H9 (cell line): ENCODE results near the gene IL12RB2. TPM values are rescaled to one million over a fixed set of nuclear protein-coding genes. Genes with fewer than 3 reads are reported as not detected.

Source experiments
- DNase-seq: peaks from one replicate; pipeline ENCODE4 v3.0.0-alpha.2; 2017
- H2AFZ ChIP-seq: one replicate; pipeline ENCODE4 v1.6.1; 2013; ENCODE audit warnings: mild to moderate bottlenecking, low read length, control low read depth, moderate library complexity
- H2AK5ac ChIP-seq: 2 replicates; pipeline ENCODE4 v1.6.1; 2013; ENCODE audit warnings: low read length, control low read depth, mixed read lengths; ENCODE audit not compliant: insufficient read length
- H2BK120ac ChIP-seq: one replicate; pipeline ENCODE4 v1.6.1; 2013; ENCODE audit warnings: low read depth, mild to moderate bottlenecking, low read length, control low read depth, inconsistent platforms; ENCODE audit not compliant: poor library complexity, severe bottlenecking
- H2BK12ac ChIP-seq: 2 replicates; pipeline ENCODE4 v1.6.1; 2013; ENCODE audit warnings: low read length, control low read depth, mixed read lengths, low read depth; ENCODE audit not compliant: insufficient read length
- H2BK15ac ChIP-seq: 2 replicates; pipeline ENCODE4 v1.6.1; 2013; ENCODE audit warnings: low read depth, low read length, control low read depth
- H2BK20ac ChIP-seq: one replicate; pipeline ENCODE4 v1.6.1; 2013; ENCODE audit warnings: low read depth, mild to moderate bottlenecking, low read length, control low read depth, inconsistent platforms; ENCODE audit not compliant: poor library complexity, severe bottlenecking
- H2BK5ac ChIP-seq: 2 replicates; pipeline ENCODE4 v1.6.1; 2013; ENCODE audit warnings: low read length, control low read depth, mixed read lengths; ENCODE audit not compliant: insufficient read length
- H3K14ac ChIP-seq: 2 replicates; pipeline ENCODE4 v1.6.1; 2013; ENCODE audit warnings: low read length, control low read depth; ENCODE audit not compliant: insufficient read depth
- H3K18ac ChIP-seq: 2 replicates; pipeline ENCODE4 v1.6.1; 2013; ENCODE audit warnings: low read depth, mild to moderate bottlenecking, mixed read lengths, low read length, control low read depth; ENCODE audit not compliant: insufficient read length
- H3K23ac ChIP-seq: 2 replicates; pipeline ENCODE4 v1.6.1; 2013; ENCODE audit warnings: low read length, control low read depth, mixed read lengths, low read depth; ENCODE audit not compliant: insufficient read length
- H3K23me2 ChIP-seq: 2 replicates; pipeline ENCODE4 v1.6.1; 2013; ENCODE audit warnings: low read depth, mild to moderate bottlenecking, mixed read lengths, low read length, control low read depth; ENCODE audit not compliant: insufficient read length, poor library complexity, severe bottlenecking
- H3K27ac ChIP-seq: 2 replicates; pipeline ENCODE4 v1.5.1; 2013; ENCODE audit warnings: low read length, control low read depth, mixed read lengths, low read depth; ENCODE audit not compliant: insufficient read length
- H3K27me3 ChIP-seq: 2 replicates; pipeline ENCODE4 v1.6.1; 2013; ENCODE audit warnings: low read length, control low read depth, inconsistent platforms; ENCODE audit not compliant: insufficient read depth
- H3K4ac ChIP-seq: 2 replicates; pipeline ENCODE4 v1.6.1; 2013; ENCODE audit warnings: low read depth, mild to moderate bottlenecking, control low read depth, inconsistent platforms, low read length, moderate library complexity
- H3K4me1 ChIP-seq: 2 replicates; pipeline ENCODE4 v1.6.1; 2013; ENCODE audit warnings: low read length, control low read depth, inconsistent platforms; ENCODE audit not compliant: insufficient read depth
- H3K4me2 ChIP-seq: 2 replicates; pipeline ENCODE4 v1.6.1; 2013; ENCODE audit warnings: low read length, control low read depth, mixed read lengths; ENCODE audit not compliant: insufficient read length, insufficient read depth
- H3K56ac ChIP-seq: 2 replicates; pipeline ENCODE4 v1.6.1; 2013; ENCODE audit warnings: low read depth, mild to moderate bottlenecking, mixed read lengths, low read length, control low read depth; ENCODE audit not compliant: insufficient read length
- H3K79me1 ChIP-seq: 2 replicates; pipeline ENCODE4 v1.6.1; 2013; ENCODE audit warnings: low read depth, mild to moderate bottlenecking, moderate library complexity, low read length, control low read depth, inconsistent platforms; ENCODE audit not compliant: insufficient read depth, poor library complexity, severe bottlenecking
- H3K79me2 ChIP-seq: 2 replicates; pipeline ENCODE4 v1.6.1; 2013; ENCODE audit warnings: low read length, control low read depth, inconsistent platforms; ENCODE audit not compliant: insufficient read depth
- H3K9ac ChIP-seq: 2 replicates; pipeline ENCODE4 v1.6.1; 2013; ENCODE audit warnings: low read length, control low read depth, mixed read lengths; ENCODE audit not compliant: insufficient read length; ENCODE audit errors: extremely low read depth
- H3K9me3 ChIP-seq: one replicate; pipeline ENCODE4 v1.6.1; 2013; ENCODE audit warnings: low read depth, low read length, inconsistent platforms; ENCODE audit not compliant: control insufficient read depth
- H3T11ph ChIP-seq: one replicate; pipeline ENCODE4 v1.6.1; 2013; ENCODE audit warnings: mild to moderate bottlenecking, low read length, control low read depth, inconsistent platforms
- H4K20me1 ChIP-seq: one replicate; pipeline ENCODE4 v1.6.1; 2013; ENCODE audit not compliant: control insufficient read depth, insufficient read length, insufficient read depth
- H4K5ac ChIP-seq: 2 replicates; pipeline ENCODE4 v1.6.1; 2013; ENCODE audit warnings: low read depth, mild to moderate bottlenecking, mixed read lengths, low read length, control low read depth; ENCODE audit not compliant: insufficient read length
- H4K8ac ChIP-seq: replicated peaks from 2 replicates; pipeline ENCODE4 v1.6.1; 2013; ENCODE audit warnings: low read length, control low read depth, mixed read lengths, low read depth; ENCODE audit not compliant: insufficient read length
- H4K91ac ChIP-seq: 2 replicates; pipeline ENCODE4 v1.6.1; 2013; ENCODE audit warnings: low read depth, mild to moderate bottlenecking, moderate library complexity, mixed read lengths, low read length, control low read depth; ENCODE audit not compliant: insufficient read length
- H3K27ac Mint-ChIP-seq, 3 experiments: 2 replicates in 2 of 3; 3 replicates in 1 of 3; pipeline ENCODE4 v1.8.0; 2020 to 2021; ENCODE audit warnings: mixed read lengths in 3 of 3, mild to moderate bottlenecking in 1 of 3, moderate library complexity in 1 of 3
- H3K27me3 Mint-ChIP-seq: 2 replicates; pipeline ENCODE4 v1.8.0; 2021; ENCODE audit warnings: low read depth, mild to moderate bottlenecking, moderate library complexity, mixed read lengths
- H3K36me3 Mint-ChIP-seq, 3 experiments: 2 replicates in 2 of 3; 3 replicates in 1 of 3; pipeline ENCODE4 v1.8.0; 2020 to 2021; ENCODE audit warnings: low read depth in 3 of 3, mixed read lengths in 3 of 3; ENCODE audit not compliant: insufficient read depth in 1 of 3
- H3K4me1 Mint-ChIP-seq, 2 experiments: 2 replicates each; pipeline ENCODE4 v1.8.0; 2020; ENCODE audit warnings: mixed read lengths in 2 of 2
- H3K4me3 Mint-ChIP-seq, 2 experiments: 2 replicates in 1 of 2; 3 replicates in 1 of 2; pipeline ENCODE4 v1.8.0; 2020 to 2021; ENCODE audit warnings: mild to moderate bottlenecking in 2 of 2, mixed read lengths in 2 of 2, moderate library complexity in 1 of 2
- H3K9me3 Mint-ChIP-seq, 2 experiments: 2 replicates in 1 of 2; 3 replicates in 1 of 2; pipeline ENCODE4 v1.8.0; 2020; ENCODE audit warnings: mild to moderate bottlenecking in 2 of 2, mixed read lengths in 2 of 2, moderate library complexity in 1 of 2
- WGBS: extraction: QIAGEN DNeasy Blood & Tissue Kit; methylation state at CpG from one replicate; pipeline ENCODE4 v1.1.7; 2013; ENCODE audit warnings: missing lambda C conversion rate, low lambda C conversion rate, mixed read lengths; ENCODE audit not compliant: insufficient read length; ENCODE audit errors: extremely low coverage; 5-methylcytosine and 5-hydroxymethylcytosine counted together
- total RNA-seq: library from RNA; stranded (reverse); gene quantifications from 2 replicates; pipeline ENCODE4 v1.2.1, GENCODE V29; 2021
- TF ChIP-seq, protein P1 (sequence below): fragments of 200-600 bp; sonication (generic); conservative IDR thresholded peaks from 3 replicates; pipeline ENCODE4 v1.8.0; 2021; ENCODE audit warnings: antibody characterized with exemption, mild to moderate bottlenecking

The IL12RB2 gene
- total RNA-seq, 1 experiment from 2014 or later: 0.77 TPM

DNA sequence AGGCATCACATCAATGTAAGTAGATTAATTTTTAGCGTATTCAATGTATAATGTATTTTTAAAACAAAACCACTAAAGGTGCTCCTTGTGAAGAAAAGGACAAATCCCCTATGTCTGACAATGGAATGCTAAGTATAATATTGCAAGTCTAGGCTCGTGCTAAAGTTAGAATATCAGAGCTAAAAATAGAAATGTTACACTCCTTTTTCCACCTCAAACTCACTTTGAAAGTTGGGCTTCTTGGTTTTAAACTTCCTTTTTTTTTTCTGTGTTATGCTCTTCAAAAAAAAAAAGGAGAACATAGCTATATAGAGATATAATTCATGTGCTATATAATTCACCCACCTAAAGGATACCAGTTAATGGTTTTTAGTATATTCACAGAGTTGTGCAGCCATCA, 126.2 kb downstream of the IL12RB2 start:
- peaks cover 4 to 7% of the 10 kb centered on the region in 2 experiments; a peak in 4 of 5 replicates for H3K9me3 Mint-ChIP-seq
- Histone ChIP-seq H3K27me3 (no peaks in the 10 kb centered on the region), H3K79me2 (peaks cover 12% of the 10 kb centered on the region), H2BK20ac (no peak overlapping the region), H3T11ph (no peak overlapping the region), H4K91ac (no peak overlapping the region), H4K20me1 (no peaks in the 10 kb centered on the region), H4K8ac (no peak overlapping the region), H3K4me2 (no peak overlapping the region), H2AK5ac (no peak overlapping the region), H4K5ac (no peak overlapping the region), H3K23ac (no peak overlapping the region), H3K4ac (no peak overlapping the region), H3K27ac (no peak overlapping the region), H3K9ac (no peak overlapping the region), H2BK120ac (no peak overlapping the region), H3K23me2 (peaks cover 10% of the 10 kb centered on the region), H2BK15ac (no peak overlapping the region), H3K14ac (no peak overlapping the region), H2BK12ac (no peak overlapping the region), H3K9me3 (no peaks in the 10 kb centered on the region), H3K4me1 (no peaks in the 10 kb centered on the region), H3K79me1 (no peaks in the 10 kb centered on the region), H3K18ac (no peak overlapping the region), H2BK5ac (no peak overlapping the region), H2AFZ (no peak overlapping the region), H3K56ac (no peak overlapping the region)
- peaks cover 16 to 22% of the 10 kb centered on the region in 2 experiments for H3K4me1 Mint-ChIP-seq
- TF ChIP-seq, protein P1, sequence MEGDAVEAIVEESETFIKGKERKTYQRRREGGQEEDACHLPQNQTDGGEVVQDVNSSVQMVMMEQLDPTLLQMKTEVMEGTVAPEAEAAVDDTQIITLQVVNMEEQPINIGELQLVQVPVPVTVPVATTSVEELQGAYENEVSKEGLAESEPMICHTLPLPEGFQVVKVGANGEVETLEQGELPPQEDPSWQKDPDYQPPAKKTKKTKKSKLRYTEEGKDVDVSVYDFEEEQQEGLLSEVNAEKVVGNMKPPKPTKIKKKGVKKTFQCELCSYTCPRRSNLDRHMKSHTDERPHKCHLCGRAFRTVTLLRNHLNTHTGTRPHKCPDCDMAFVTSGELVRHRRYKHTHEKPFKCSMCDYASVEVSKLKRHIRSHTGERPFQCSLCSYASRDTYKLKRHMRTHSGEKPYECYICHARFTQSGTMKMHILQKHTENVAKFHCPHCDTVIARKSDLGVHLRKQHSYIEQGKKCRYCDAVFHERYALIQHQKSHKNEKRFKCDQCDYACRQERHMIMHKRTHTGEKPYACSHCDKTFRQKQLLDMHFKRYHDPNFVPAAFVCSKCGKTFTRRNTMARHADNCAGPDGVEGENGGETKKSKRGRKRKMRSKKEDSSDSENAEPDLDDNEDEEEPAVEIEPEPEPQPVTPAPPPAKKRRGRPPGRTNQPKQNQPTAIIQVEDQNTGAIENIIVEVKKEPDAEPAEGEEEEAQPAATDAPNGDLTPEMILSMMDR: no peak
- no peak for DNase-seq
- WGBS: no CpG with 5 or more reads among the region's 2 CpGs
- no peaks in the 10 kb centered on the region for H3K27me3 Mint-ChIP-seq
- H3K27ac Mint-ChIP-seq: no peak overlapping the region
- H3K36me3 Mint-ChIP-seq: peaks cover 11 to 14% (median 12%) of the 10 kb centered on the region in 3 experiments
- no peak overlapping the region for H3K4me3 Mint-ChIP-seq
